Activated CD4-positive, alpha-beta T cell treated with anti-CD3 and anti-CD28 coated beads, Interleukin-2, amount 10 ng/mL, durations not matched to agents 24 days and 14 days (primary cell): ENCODE data around the gene LYRM9. TPM values are rescaled to one million over a fixed set of nuclear protein-coding genes. Genes with fewer than 3 reads are reported as not detected.
"Not testable (repeated sequence)": the region's sequence is repeated elsewhere in the genome, so short reads cannot be mapped to it uniquely, and the experiment has no call there.

Source experiments
- DNase-seq: peaks from one replicate; pipeline ENCODE4 v3.0.0; 2022
- H3K27ac Mint-ChIP-seq: one replicate; pipeline ENCODE4 v1.8.0; 2022; ENCODE audit warnings: mild to moderate bottlenecking, mixed read lengths
- H3K27me3 Mint-ChIP-seq: one replicate; pipeline ENCODE4 v1.8.0; 2022; ENCODE audit warnings: mixed read lengths
- H3K36me3 Mint-ChIP-seq: one replicate; pipeline ENCODE4 v1.8.0; 2022; ENCODE audit warnings: low read depth, mild to moderate bottlenecking, mixed read lengths
- H3K4me1 Mint-ChIP-seq: one replicate; pipeline ENCODE4 v1.8.0; 2021; ENCODE audit warnings: mixed read lengths
- H3K4me3 Mint-ChIP-seq: one replicate; pipeline ENCODE4 v1.8.0; 2022; ENCODE audit warnings: mild to moderate bottlenecking, moderate library complexity, mixed read lengths
- H3K9me3 Mint-ChIP-seq: one replicate; pipeline ENCODE4 v1.8.0; 2021; ENCODE audit warnings: mixed read lengths
- intact Hi-C: fragments of 100-400 bp; cut with micrococcal nuclease; formaldehyde crosslinking; loops from one replicate; pipeline ENCODE4 v1.15.1; 2023
- total RNA-seq: library from RNA; stranded (reverse); gene quantifications from 2 replicates; pipeline ENCODE4 v1.2.3, GENCODE V29; 2022

LYRM9 gene
- total RNA-seq, 1 donor from 2014 or later = 2.4 TPM

DNA sequence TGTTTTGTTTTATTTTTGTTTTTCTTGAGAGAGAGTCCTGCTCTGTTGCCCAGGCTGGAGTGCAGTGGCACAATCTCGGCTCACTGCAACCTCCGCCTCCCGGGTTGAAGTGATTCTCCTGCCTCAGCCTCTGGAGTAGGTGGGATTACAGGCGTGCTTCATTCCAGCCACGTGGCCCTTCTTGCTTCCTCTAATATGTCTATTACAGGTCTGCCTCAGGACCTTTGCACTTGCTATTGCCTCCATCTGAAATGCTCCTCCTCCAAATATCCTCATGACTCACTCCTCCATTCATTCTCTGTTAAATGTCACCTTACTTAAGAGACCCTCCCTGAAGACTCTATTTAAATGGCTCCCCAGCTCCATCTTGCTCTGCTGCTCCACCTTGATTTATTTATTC lies 39.0 kb downstream of the LYRM9 start:
- intact Hi-C loops = no loop called here
- H3K27me3 Mint-ChIP-seq = peaks cover 8% of the 10 kb centered on the region
- H3K4me1 Mint-ChIP-seq = peaks cover 16% of the 10 kb centered on the region
- H3K4me3 Mint-ChIP-seq = no peak overlapping the region
- no peaks in the 10 kb centered on the region for H3K9me3 Mint-ChIP-seq
- H3K27ac Mint-ChIP-seq = no peak overlapping the region
- H3K36me3 Mint-ChIP-seq = no peaks in the 10 kb centered on the region
- DNase-seq = no peak

DNA sequence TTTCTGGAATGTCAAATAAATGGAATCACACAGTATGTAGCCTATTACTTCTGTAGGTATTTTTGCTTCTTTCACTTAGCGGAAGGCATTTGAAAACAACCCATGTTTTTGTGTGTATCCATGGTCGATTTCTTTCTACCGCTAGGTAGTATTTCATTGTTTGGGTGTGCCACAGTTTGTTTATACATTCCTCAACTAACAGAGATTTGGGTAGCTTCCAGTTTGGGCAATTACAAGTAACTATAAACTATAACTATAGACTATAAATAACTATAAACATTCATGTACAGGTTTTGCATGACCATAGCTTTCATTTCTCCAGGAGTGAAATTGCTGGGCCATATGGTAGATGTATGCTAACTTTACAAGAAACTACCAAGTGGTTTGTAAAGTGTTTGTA lies 40.1 kb downstream of the LYRM9 start:
- intact Hi-C loops = no loop called here
- no peak for DNase-seq

GRCh38 chr17:27849474-27850185 lies 43.5 kb downstream of the LYRM9 start:
- H3K36me3 Mint-ChIP-seq = no peaks in the 10 kb centered on the region
- peaks cover 15% of the 10 kb centered on the region for H3K27me3 Mint-ChIP-seq
- intact Hi-C loops = no loop called here
- peaks cover 4% of the 10 kb centered on the region for H3K9me3 Mint-ChIP-seq
- no peak for DNase-seq
- no peak overlapping the region for H3K4me3 Mint-ChIP-seq
- peaks cover 20% of the 10 kb centered on the region for H3K4me1 Mint-ChIP-seq
- no peak overlapping the region for H3K27ac Mint-ChIP-seq

More for the DNA sequence above, 40.1 kb downstream of the LYRM9 start:
- Mint-ChIP-seq H3K27me3 (peaks cover 15% of the 10 kb centered on the region), H3K4me3 (no peak overlapping the region), H3K9me3 (no peaks in the 10 kb centered on the region), H3K36me3 (no peaks in the 10 kb centered on the region), H3K4me1 (peaks cover 16% of the 10 kb centered on the region), H3K27ac (no peak overlapping the region)

GRCh38 chr17:27848931-27849330 lies 44.2 kb downstream of the LYRM9 start:
- H3K4me3 Mint-ChIP-seq = no peak overlapping the region
- intact Hi-C loops = no loop called here
- peaks cover 15% of the 10 kb centered on the region for H3K27me3 Mint-ChIP-seq
- no peak overlapping the region for H3K27ac Mint-ChIP-seq
- H3K36me3 Mint-ChIP-seq = no peaks in the 10 kb centered on the region
- H3K4me1 Mint-ChIP-seq = peaks cover 20% of the 10 kb centered on the region
- DNase-seq = no peak
- peaks cover 4% of the 10 kb centered on the region for H3K9me3 Mint-ChIP-seq

DNA sequence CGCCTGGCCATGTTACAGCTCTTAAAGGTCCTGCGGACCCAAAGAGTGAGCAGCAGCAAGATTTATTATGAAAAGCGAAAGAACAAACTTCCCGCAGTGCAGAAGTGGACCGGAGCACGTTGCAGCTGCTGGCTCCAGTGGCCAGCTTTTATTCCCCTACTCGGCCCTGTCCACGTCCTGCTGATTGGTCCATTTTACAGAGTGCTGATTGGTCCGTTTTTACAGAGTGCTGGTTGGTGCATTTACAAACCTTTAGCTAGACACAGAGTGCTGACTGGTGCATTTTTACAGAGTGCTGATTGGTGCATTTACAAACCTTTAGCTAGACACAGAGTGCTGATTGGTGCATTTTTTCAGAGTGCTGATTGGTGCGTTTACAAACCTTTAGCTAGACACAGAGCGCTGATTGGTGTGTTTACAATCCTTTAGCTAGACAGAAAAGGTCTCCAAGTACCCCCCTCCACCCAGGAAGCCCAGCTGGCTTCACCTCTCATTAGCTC lies 46.3 kb downstream of the LYRM9 start:
- DNase-seq = not testable (repeated sequence)

DNA sequence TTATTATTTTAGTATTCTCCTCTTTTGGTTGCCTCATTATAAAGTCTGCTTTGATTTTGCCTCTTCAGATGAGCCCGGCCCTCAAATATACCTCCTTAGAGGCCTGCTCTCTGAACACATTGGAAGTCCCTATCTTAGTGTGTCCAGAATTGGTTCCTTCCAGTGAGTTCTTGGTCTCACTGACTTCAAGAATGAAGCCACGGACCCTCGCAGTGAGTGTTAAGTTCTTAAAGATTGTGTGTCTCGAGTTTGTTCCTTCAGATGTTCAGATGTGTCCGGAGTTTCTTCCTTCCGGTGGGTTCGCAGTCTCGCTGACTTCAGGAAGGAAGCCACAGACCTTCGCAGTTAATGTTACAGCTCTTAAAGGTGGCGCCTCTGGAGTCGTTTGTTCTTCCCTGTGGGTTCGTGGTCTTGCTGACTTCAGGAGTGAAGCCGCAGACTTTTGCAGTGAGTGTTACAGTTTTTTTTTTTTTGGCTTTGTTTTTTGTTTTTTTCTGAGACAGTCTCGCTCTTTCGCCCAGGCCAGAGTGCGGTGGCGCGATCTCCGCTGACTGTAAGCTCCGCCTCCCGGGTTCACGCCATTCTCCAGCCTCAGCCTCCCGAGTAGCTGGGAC lies 47.0 kb downstream of the LYRM9 start:
- intact Hi-C loops = no loop called here
- Mint-ChIP-seq H3K27ac (peak overlapping the region; percentile 82), H3K4me1 (peaks cover 20% of the 10 kb centered on the region), H3K36me3 (no peaks in the 10 kb centered on the region), H3K4me3 (peak overlapping the region; percentile 67), H3K27me3 (peaks cover 8% of the 10 kb centered on the region), H3K9me3 (peaks cover 4% of the 10 kb centered on the region)
- DNase-seq = peak; percentile 82

More for the DNA sequence above, 46.3 kb downstream of the LYRM9 start:
- H3K36me3 Mint-ChIP-seq, H3K9me3 Mint-ChIP-seq, intact Hi-C loops, H3K27me3 Mint-ChIP-seq: not testable (repeated sequence)
- Mint-ChIP-seq H3K4me1 (peaks cover 20% of the 10 kb centered on the region), H3K4me3 (peak overlapping the region; percentile 67), H3K27ac (peak overlapping the region; percentile 82)

- H3K36me3 Mint-ChIP-seq = no peaks in the 10 kb centered on the region
- H3K4me3 Mint-ChIP-seq = peak overlapping the region; percentile 67
Observed at GRCh38 chr17:27845264-27846041, 47.7 kb downstream of the LYRM9 start.

GRCh38 chr17:27840688-27841087 lies 52.5 kb downstream of the LYRM9 start:
- Mint-ChIP-seq H3K4me3 (no peak overlapping the region), H3K4me1 (peaks cover 9% of the 10 kb centered on the region), H3K27ac (no peak overlapping the region), H3K27me3 (no peaks in the 10 kb centered on the region), H3K36me3 (no peaks in the 10 kb centered on the region), H3K9me3 (peaks cover 3% of the 10 kb centered on the region)
- no peak for DNase-seq
- intact Hi-C loops = no loop called here

More at GRCh38 chr17:27845264-27846041, 47.7 kb downstream of the LYRM9 start:
- H3K27me3 Mint-ChIP-seq = peaks cover 8% of the 10 kb centered on the region
- intact Hi-C loops = no loop called here
- peaks cover 20% of the 10 kb centered on the region for H3K4me1 Mint-ChIP-seq
- peaks cover 4% of the 10 kb centered on the region for H3K9me3 Mint-ChIP-seq
- no peak overlapping the region for H3K27ac Mint-ChIP-seq
- no peak for DNase-seq

DNA sequence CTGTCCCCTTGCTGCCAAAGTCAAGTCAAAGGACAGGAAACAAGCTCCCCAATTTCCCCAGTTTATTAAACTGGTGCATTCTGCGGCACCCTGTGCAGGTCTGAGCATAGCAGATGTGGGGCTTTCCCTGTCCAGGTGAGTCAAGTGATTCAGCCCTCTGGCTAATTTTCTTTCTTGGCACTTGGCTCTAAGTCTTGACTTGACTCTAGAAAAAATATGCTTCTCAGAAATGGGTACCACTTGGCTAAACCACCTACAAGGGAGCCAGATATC lies 52.8 kb downstream of the LYRM9 start:
- H3K27ac Mint-ChIP-seq, DNase-seq, H3K27me3 Mint-ChIP-seq, intact Hi-C loops, H3K36me3 Mint-ChIP-seq, H3K9me3 Mint-ChIP-seq, H3K4me1 Mint-ChIP-seq, H3K4me3 Mint-ChIP-seq: not testable (repeated sequence)

DNA sequence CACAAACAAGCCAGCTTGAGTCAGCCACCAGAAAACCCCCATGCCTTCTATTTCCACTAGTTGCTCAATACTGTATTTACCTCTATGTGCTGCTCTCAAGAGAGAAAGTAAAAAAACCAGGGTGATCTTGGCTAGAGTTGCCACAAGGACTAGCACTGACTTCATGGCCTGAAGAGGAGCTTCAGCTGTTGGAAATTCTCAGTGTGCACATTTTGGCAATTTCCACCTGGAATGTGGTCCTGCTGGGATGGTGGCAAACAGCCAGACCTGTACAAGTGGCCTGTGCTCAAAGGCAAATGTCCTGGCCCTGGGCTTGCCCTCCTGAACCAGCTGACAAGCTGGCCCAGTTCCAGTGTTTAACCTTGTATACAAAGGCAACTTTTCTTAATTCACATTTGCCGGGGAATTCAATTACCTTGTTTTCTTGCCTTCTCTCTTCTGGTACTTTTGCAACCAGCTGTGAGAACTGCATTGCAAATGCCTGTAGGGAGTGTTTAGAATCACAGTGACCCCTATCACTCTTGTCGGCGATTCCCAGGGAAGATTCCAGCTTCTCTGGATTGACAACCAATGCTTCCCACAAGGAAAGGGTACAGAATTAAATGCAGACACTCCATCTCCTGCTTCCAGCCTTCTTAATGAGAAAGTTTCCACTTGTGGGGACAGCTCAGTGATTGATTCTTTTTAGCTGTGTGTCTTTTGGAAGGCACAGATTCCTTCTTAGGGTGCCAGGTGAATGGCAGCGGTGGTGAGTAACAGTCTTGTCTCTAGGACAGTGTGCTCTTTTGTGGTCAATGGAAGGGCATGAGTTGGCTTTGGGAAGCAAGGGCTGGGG lies 53.4 kb downstream of the LYRM9 start:
- H3K4me3 Mint-ChIP-seq, H3K27ac Mint-ChIP-seq, H3K27me3 Mint-ChIP-seq, DNase-seq, intact Hi-C loops, H3K36me3 Mint-ChIP-seq, H3K9me3 Mint-ChIP-seq, H3K4me1 Mint-ChIP-seq: not testable (repeated sequence)

GRCh38 chr17:27838607-27839006 lies 54.6 kb downstream of the LYRM9 start:
- H3K4me3 Mint-ChIP-seq, H3K27me3 Mint-ChIP-seq, H3K27ac Mint-ChIP-seq, H3K36me3 Mint-ChIP-seq, H3K9me3 Mint-ChIP-seq, DNase-seq, intact Hi-C loops, H3K4me1 Mint-ChIP-seq: not testable (repeated sequence)

DNA sequence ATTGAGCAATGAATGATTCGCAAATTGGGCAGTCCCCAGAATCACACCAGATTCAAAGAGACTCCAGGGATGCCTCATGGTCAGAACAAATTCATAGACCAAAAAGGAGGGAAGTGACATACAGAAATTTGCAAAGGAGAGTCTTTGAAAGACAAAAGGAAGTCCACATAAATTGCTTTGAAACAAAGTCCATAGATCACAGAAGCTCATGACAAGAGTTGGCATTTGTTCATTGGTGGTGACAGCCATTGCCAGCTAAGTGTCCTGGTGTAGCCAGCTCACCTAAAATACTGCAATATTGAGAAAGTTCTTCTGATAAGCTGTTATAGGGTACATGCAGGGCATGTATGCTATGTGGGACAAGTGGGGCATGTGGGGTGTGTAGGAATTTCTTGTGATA lies 55.4 kb downstream of the LYRM9 start:
- H3K27ac Mint-ChIP-seq, H3K36me3 Mint-ChIP-seq, intact Hi-C loops, DNase-seq, H3K4me1 Mint-ChIP-seq, H3K27me3 Mint-ChIP-seq, H3K4me3 Mint-ChIP-seq, H3K9me3 Mint-ChIP-seq: not testable (repeated sequence)

DNA sequence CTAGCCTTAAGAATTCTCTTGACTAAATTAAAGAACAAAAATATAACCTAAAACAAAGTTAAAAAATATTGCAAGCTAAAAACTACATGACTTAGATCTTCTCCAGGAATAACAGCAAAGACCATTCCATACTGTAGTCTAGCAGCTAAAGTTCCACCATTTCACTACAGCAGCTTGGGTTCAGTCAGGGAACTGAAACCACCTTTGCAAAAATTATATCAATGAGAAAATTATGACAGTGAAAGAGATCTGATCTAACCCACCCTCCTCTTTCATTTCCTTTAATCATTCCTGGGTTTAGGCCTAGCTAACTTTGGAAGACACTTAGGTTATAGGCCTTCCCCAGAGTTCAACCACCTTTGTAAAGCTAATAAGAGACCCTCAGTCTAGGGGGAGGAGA lies 56.5 kb downstream of the LYRM9 start:
- no peak for DNase-seq
- H3K27ac Mint-ChIP-seq = no peak overlapping the region
- no peaks in the 10 kb centered on the region for H3K36me3 Mint-ChIP-seq

More for the DNA sequence above, 56.5 kb downstream of the LYRM9 start:
- intact Hi-C loops = no loop called here
- peaks cover 9% of the 10 kb centered on the region for H3K9me3 Mint-ChIP-seq
- H3K4me3 Mint-ChIP-seq = no peak overlapping the region
- no peaks in the 10 kb centered on the region for H3K27me3 Mint-ChIP-seq
- H3K4me1 Mint-ChIP-seq = peaks cover 3% of the 10 kb centered on the region
